GM10266 (cell line): ENCODE data around the gene KDM1B.
A peak's percentile ranks its signal among the peaks of the same experiment; 100 is the strongest.
"Not testable (repeated sequence)": the region's sequence is repeated elsewhere in the genome, so short reads cannot be mapped to it uniquely, and the experiment has no call there.

Experiments
- DNase-seq: peaks from one replicate; pipeline ENCODE4 v3.0.0; 2012; ENCODE audit errors: extremely low spot score
- CTCF ChIP-seq: IDR thresholded peaks from 2 replicates; pipeline ENCODE4 v1.5.1; 2012; ENCODE audit warnings: mild to moderate bottlenecking, low read depth; ENCODE audit not compliant: control insufficient read depth, insufficient read depth; ENCODE audit errors: missing control alignments

KDM1B gene

DNA sequence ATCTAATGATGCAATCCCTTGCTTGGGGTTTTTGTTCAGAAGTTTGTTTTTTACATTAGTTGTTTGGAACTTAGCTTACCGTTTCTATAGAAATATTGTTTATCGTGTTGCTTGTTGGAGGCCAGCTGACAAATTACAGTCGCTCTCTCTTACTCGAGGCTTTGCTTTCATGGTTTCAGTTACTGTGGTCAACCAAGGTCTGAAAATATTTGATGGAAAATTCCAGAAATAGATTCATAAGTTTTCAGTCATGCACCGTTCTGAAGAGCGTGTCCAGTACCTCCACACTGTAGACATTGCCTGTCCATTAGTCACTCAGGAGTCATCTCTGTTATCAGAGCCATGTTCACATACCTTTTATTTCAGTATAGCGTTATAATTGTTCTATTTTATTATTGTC is 61.2 kb downstream of the KDM1B start:
- TF ChIP-seq CTCF, result no peak
- peak; percentile 13 for DNase-seq

DNA sequence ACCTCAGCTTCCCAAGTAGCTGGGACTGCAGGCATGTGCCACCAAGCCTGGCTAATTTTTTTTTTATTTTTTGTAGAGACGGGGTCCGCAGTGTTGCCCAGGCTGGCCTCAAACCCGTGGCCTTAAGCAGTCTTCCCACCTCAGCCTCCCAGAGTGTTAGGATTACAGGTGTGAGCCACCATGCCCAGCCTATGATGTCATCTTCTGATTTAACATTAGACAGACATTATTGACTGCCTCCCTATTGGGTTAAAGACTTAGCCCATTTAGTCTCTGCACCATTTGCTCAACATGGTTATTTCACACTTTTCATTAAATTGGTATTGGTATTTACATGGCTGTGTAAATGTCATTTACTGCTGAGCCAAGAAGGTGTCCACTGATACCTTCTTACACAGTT is 63.0 kb downstream of the KDM1B start:
- DNase-seq, result no peak
- no peak for TF ChIP-seq CTCF

DNA sequence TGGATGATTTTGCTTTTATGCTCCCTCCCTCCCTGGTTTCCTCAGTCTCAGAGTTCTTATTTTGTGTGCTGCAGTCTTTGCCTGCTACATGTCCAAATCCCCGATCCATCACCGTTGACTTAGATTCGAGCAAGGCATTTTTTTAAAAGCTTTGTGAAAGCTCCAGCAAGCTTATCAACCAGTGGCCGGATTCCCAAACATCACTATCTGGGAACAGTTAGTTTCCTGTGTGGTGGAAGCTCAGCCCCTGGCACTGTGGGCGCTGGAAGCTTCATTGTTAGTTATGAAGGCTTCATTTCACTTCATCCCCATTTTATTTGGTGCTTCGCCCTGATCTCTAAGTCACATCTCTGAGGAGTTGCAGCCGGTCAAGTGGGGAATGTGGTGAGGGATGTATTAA is 64.4 kb downstream of the KDM1B start:
- no peak for DNase-seq
- no peak for TF ChIP-seq CTCF

DNA sequence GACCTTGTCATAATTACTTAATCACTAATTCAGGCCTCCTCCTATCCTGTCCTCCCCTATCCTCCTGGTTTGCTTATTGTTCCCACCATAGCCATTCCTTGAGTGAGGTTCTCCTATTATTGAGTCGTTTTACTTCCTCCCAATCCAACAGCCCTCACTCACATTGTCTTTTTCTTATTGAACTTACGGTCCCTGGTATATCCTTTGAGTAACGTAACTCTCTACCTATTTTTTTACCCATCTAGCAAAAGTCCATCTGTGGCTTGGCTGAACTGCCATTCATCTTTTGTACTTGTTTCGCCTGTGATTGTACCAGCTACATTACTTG is 66.0 kb downstream of the KDM1B start:
- no peak for DNase-seq

DNA sequence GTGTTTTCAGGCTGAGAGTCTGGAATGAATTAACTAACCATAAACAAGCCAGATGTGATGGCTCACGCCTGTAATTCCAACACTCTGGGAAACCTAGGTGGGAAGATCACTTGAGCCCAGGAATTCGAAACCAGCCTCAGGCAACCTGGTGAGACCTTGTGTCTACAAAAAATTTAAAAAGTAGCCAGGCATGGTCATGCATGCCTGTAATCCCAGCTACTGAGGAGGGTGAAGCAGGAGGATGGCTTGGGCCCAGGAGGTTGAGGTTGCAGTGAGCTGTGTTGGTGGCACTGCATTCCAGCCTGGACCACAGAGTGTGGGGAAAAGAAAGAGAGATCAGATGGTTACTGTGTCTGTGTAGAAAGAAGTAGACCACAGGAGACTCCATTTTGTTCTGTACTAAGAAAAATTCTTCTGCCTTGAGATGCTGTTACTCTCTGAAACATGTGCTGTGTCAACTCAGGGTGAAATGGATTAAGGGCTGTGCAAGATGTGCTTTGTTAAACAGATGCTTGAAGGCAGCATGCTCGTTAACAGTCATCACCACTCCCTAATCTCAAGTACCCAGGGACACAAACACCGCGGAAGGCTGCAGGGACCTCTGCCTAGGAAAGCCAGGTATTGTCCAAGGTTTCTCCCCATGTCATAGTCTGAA is 71.4 kb downstream of the KDM1B start:
- DNase-seq, result not testable (repeated sequence)

More for the DNA sequence above, 66.0 kb downstream of the KDM1B start:
- no peak for TF ChIP-seq CTCF

- DNase-seq, result not testable (repeated sequence)
Observed at GRCh38 chr6:18227166-18227565, 71.9 kb downstream of the KDM1B start.

GRCh38 chr6:18228590-18228989 is 73.4 kb downstream of the KDM1B start:
- not testable (repeated sequence) for DNase-seq

GRCh38 chr6:18231856-18232255 is 76.6 kb downstream of the KDM1B start:
- DNase-seq, result not testable (repeated sequence)

- DNase-seq, result not testable (repeated sequence)
Observed at GRCh38 chr6:18233770-18234169, 78.5 kb downstream of the KDM1B start.

DNA sequence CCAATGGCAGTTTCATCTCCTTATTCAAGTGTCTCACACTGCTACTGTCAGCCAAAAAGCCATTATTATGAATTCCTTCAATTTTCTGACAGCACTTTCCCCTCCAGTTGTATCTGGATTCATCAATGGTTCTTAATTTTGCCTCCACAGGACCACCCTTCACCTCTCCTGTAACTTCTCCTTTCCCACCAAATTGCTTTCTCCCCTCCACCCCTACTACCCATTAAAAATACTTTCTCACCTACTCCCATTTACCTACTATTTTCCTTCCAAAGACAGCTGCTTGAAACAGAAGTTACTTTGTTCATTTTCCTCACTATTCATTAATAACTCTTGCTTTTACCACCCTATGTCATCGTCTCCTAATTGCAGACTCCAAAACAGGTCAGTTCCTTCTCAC is 79.3 kb downstream of the KDM1B start:
- no peak for DNase-seq
- TF ChIP-seq CTCF, result no peak

DNA sequence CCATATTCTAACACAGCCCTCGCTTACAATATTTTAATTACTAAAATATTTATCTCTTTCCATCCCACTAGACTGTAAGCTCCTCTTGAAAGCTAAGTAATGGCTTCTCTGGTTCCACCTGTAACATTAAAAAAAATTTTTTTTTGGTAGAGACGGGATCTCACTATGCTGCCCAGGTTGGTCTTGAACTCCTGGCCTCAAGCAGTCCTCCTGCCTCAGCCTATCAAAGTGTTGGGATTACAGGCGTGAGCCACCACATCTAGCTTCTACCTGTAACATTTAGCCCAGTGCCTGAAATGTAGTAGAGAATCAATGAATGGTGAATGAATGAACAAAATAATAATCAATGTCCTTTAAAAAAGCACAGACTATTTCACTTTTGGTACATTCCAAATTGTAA is 80.3 kb downstream of the KDM1B start:
- TF ChIP-seq CTCF, result no peak
- DNase-seq, result no peak
